ENCODE measurements around the gene COL9A3.
A peak's percentile ranks its signal among the peaks of the same experiment; 100 is the strongest.

The COL9A3 gene

DNA sequence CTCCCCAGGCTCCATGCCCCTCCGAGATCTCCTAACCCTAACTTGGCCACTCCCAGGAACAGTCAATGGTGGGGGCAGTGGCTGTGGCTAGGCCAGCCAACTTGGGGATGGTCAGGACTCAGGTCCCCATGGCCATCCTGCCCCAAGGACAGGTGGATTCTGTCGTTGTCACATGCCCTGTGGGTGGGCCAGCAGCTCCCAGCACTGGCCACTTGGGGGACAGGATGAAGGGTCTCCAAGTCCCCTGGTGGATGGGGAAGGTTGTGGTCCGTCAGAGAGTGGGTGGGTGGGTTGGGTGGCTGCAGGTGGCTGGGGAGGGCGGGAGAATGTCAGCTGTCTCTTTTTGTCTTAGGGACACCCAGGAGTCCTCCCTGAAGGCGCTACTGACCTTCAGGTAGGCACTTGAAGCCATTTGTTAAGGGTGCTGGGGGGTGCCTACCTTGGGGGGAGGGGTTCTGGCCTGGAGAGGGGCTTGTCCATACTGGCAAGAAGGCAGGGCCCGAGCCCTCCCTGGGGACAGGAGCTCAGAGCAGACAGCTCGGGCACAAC lies 5.5 kb downstream of the COL9A3 start:
- DNase-seq (ENCODE audit: low read depth) = no peak
- no peak overlapping the region for H3K4me3 ChIP-seq (ENCODE audit: low read length)
- no peak for TF ChIP-seq CTCF (conservative IDR thresholded peaks at IDR 0.05; ENCODE audit: low read depth, low read length)

GRCh38 chr20:62822788-62823651 lies 6.2 kb downstream of the COL9A3 start:
- H3K4me3 ChIP-seq (ENCODE audit: low read length) = no peak overlapping the region
- no peak for DNase-seq (ENCODE audit: low read depth)
- TF ChIP-seq CTCF (conservative IDR thresholded peaks at IDR 0.05; ENCODE audit: low read depth, low read length) = peak; percentile 44

DNA sequence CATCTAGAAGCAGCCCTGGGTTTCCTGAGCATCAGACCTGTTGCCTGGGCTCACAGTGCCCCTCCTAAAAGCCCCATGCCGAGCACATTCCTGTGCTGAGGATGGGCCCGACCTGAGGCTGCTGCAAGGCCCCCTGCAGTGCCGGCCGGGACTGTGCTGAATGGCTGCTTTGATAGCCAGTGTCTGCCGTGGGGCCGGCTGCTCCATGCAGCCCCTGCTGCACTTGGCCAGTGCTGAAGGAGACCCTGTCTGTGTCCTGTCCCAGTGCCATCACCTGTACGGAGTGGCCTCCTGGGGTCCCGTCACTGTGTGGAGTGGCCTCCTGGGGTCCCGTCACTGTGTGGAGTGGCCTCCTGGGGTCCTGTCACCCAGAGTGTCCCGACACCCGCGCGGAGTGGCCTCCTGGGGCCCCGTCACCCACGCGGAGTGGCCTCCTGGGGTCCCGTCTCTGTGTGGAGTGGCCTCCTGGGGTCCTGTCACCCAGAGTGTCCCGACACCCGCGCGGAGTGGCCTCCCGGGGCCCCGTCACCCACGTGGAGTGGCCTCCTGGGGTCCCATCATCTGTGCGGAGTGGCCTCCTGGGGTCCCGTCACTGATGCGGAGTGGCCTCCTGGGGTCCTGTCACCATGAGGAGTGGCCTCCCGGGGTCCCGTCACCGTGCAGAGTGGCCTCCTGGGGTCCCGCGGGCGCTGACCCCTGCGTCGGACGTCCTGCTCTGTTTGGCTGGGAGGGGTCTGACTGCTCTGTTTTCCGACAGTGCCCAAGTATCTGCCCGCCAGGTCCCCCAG lies 7.0 kb downstream of the COL9A3 start:
- TF ChIP-seq CTCF (conservative IDR thresholded peaks at IDR 0.05; ENCODE audit: low read depth, low read length) = no peak
- no peak for DNase-seq (ENCODE audit: low read depth)
- H3K4me3 ChIP-seq (ENCODE audit: low read length) = no peak overlapping the region

- no peak for DNase-seq (ENCODE audit: low read depth)
- H3K4me3 ChIP-seq (ENCODE audit: low read length) = no peak overlapping the region
- no peak for TF ChIP-seq CTCF (conservative IDR thresholded peaks at IDR 0.05; ENCODE audit: low read depth, low read length)
These were observed 7.9 kb downstream of the COL9A3 start for GRCh38 chr20:62824476-62825332.

GRCh38 chr20:62825333-62825985 lies 8.6 kb downstream of the COL9A3 start:
- no peak for DNase-seq (ENCODE audit: low read depth)
- no peak for TF ChIP-seq CTCF (conservative IDR thresholded peaks at IDR 0.05; ENCODE audit: low read depth, low read length)

DNA sequence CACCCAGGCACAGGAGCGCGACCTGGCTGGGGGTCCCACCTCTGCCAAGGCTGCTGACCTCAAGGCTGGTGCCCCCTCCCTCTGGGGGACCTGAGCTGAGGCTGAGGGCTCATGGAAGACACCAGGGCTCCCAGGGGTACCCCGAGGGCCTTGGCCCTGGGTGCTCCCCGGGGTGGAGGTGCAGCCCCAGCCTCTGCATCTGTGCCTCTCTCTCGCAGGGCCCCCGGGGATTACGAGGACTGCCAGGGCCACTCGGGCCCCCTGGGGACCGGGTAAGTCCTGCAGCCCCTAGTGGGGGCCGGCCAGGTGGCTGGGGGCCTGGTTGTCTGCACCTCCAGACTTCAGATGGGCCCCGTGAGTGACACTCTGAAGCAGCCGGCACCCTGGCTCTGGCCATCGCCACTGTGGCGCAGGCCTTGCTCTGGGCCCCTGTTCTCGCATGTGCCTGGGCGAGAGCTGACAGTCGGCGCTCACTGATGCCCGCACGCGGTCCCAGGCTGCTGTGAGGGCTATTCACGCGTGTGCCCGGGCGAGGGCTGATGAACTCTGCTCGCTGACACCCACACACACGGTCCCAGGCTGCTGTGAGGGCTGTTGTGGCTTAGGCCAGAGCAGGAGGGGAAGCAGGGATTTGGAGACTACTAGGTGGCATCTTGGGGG lies 9.3 kb downstream of the COL9A3 start:
- TF ChIP-seq CTCF (conservative IDR thresholded peaks at IDR 0.05; ENCODE audit: low read depth, low read length) = no peak
- H3K4me3 ChIP-seq (ENCODE audit: low read length) = no peak overlapping the region
- no peak for DNase-seq (ENCODE audit: low read depth)

More at GRCh38 chr20:62825333-62825985, 8.6 kb downstream of the COL9A3 start:
- H3K4me3 ChIP-seq (ENCODE audit: low read length) = no peak overlapping the region

Measured in retinal pigment epithelial cell (primary cell).